HepG2 (cell line): ENCODE results near the gene CPB2. TPM values are rescaled to one million over a fixed set of nuclear protein-coding genes. Genes with fewer than 3 reads are reported as not detected.

Source experiments
- ATAC-seq: fragments of 200-7000 bp; cut with Tn5 transposase; 3 replicates; pipeline ENCODE4 v1.9.1; 2020; ENCODE audit warnings: mild to moderate bottlenecking, moderate library complexity
- BruUV-seq: library from RNA; stranded (reverse); fragments of 400-500 nt; replicated peaks from 2 replicates; lab custom pipeline; 2021; lab: Mats Ljungman, UMichigan
- CTCF ChIA-PET: fragments of 300-600 bp; formaldehyde crosslinking; extraction: SDS; loops from one replicate; lab custom pipeline; 2021; ENCODE audit warnings: low total read pairs, inconsistent platforms, low intra/inter-chr PET ratio; lab: Yijun Ruan, JAX
- POLR2A ChIA-PET: fragments of 350-600 bp; sonication (Branson Sonifier 250); formaldehyde crosslinking; loops from one replicate; lab custom pipeline; 2020; ENCODE audit warnings: antibody characterized with exemption, inconsistent platforms; lab: Yijun Ruan, JAX
- DNase-seq: peaks from one replicate; pipeline ENCODE4 v3.0.0-alpha.2; 2015; ENCODE audit warnings: low spot score
- FAIRE-seq: peaks from 3 replicates; lab custom pipeline; 2011; peaks lifted over from hg19 to GRCh38; lab: Jason Lieb, UNC
- H2AFZ ChIP-seq: one replicate; pipeline ENCODE4 v1.6.1; 2011; ENCODE audit warnings: low read length, inconsistent platforms
- H3K27ac ChIP-seq: fragments of 300-600 bp; 3 replicates; pipeline ENCODE4 v1.8.0; 2011; ENCODE audit warnings: mixed run types, mild to moderate bottlenecking, mixed read lengths, low read length, inconsistent platforms; ENCODE audit not compliant: insufficient read depth; ENCODE audit errors: extremely low read length
- H3K27me3 ChIP-seq, 2 experiments: fragments of 200-600 bp in 1 of 2; 2 replicates in 1 of 2; 3 replicates in 1 of 2; pipeline versions ENCODE4 v1.6.0 to v1.8.0; 2011; ENCODE audit warnings: low read length in 2 of 2, mild to moderate bottlenecking in 2 of 2, moderate library complexity in 2 of 2, inconsistent platforms in 1 of 2; ENCODE audit not compliant: insufficient read depth in 2 of 2, control insufficient read depth in 1 of 2
- H3K36me3 ChIP-seq, 2 experiments: fragments of 200-600 bp in 1 of 2; replicated peaks in 1 of 2; 2 replicates in 1 of 2; 3 replicates in 1 of 2; pipeline versions ENCODE4 v1.5.1 to v1.8.0; 2011; ENCODE audit warnings: low read length in 2 of 2, inconsistent platforms in 1 of 2; ENCODE audit not compliant: insufficient read depth in 2 of 2, control insufficient read depth in 1 of 2
- H3K4me1 ChIP-seq: 2 replicates; pipeline ENCODE4 v1.5.1; 2012; ENCODE audit warnings: low read length, inconsistent platforms; ENCODE audit not compliant: insufficient read depth
- H3K4me2 ChIP-seq: 2 replicates; pipeline ENCODE4 v1.6.0; 2011; ENCODE audit warnings: low read depth, low read length, inconsistent platforms
- H3K4me3 ChIP-seq, 3 experiments: fragments of 200-600 bp in 1 of 3; sonication (generic), shearing (Covaris generic) in 1 of 3; replicated peaks in 1 of 3; 2 replicates each; pipeline ENCODE4 v1.5.1; 2011 to 2016; ENCODE audit warnings: low read length in 3 of 3, inconsistent platforms in 2 of 3, low read depth in 2 of 3, mild to moderate bottlenecking in 2 of 3, control low read depth in 1 of 3, mixed read lengths in 1 of 3; ENCODE audit not compliant: insufficient read depth in 1 of 3
- H3K79me2 ChIP-seq: one replicate; pipeline ENCODE4 v1.6.1; 2011; ENCODE audit warnings: low read length, inconsistent platforms; ENCODE audit not compliant: insufficient read depth
- H3K9ac ChIP-seq: 2 replicates; pipeline ENCODE4 v1.6.0; 2011; ENCODE audit warnings: mild to moderate bottlenecking, low read depth, low read length, inconsistent platforms; ENCODE audit not compliant: insufficient read depth
- H3K9me3 ChIP-seq: 2 replicates; pipeline ENCODE4 v1.5.1; 2012; ENCODE audit warnings: mild to moderate bottlenecking, low read length
- H4K20me1 ChIP-seq: 2 replicates; pipeline ENCODE4 v1.6.0; 2011; ENCODE audit warnings: inconsistent platforms, mild to moderate bottlenecking, low read length, moderate library complexity; ENCODE audit not compliant: insufficient read depth
- CBFB ChIP-seq: sonication (generic); formaldehyde crosslinking; IDR thresholded peaks from 2 replicates; pipeline ENCODE4 v1.4.0; 2020; ENCODE audit warnings: missing genetic modification reagents
- CC2D1A ChIP-seq: sonication (generic); formaldehyde crosslinking; IDR thresholded peaks from 2 replicates; pipeline ENCODE4 v1.8.1; 2023; ENCODE audit warnings: mild to moderate bottlenecking, missing genetic modification reagents
- ERF ChIP-seq: IDR thresholded peaks from 2 replicates; pipeline ENCODE4 v1.6.1; 2018; ENCODE audit warnings: missing biosample characterization, missing genetic modification reagents
- GATAD1 ChIP-seq: IDR thresholded peaks from 2 replicates; pipeline ENCODE4 v1.6.1; 2016; ENCODE audit warnings: missing genetic modification reagents, missing compliant biosample characterization
- HNF1B ChIP-seq: sonication (generic); formaldehyde crosslinking; IDR thresholded peaks from 2 replicates; pipeline ENCODE4 v1.5.1; 2020; ENCODE audit warnings: mild to moderate bottlenecking, moderate library complexity, missing genetic modification reagents
- HNF4G ChIP-seq, 2 experiments: sonication (generic) in 1 of 2; formaldehyde crosslinking in 1 of 2; IDR thresholded peaks; 2 replicates each; pipeline versions ENCODE4 v1.4.0 to v1.6.1; 2011 to 2020; ENCODE audit warnings: borderline replicate concordance in 2 of 2, low read depth in 2 of 2, mild to moderate bottlenecking in 2 of 2, low read length in 1 of 2, missing genetic modification reagents in 1 of 2, moderate library complexity in 1 of 2
- KAT8 ChIP-seq: IDR thresholded peaks from 2 replicates; pipeline ENCODE4 v1.6.1; 2016; ENCODE audit warnings: missing genetic modification reagents, missing compliant biosample characterization
- KDM2A ChIP-seq: sonication (generic); formaldehyde crosslinking; IDR thresholded peaks from 2 replicates; pipeline ENCODE4 v1.4.0; 2020; ENCODE audit warnings: low read depth, missing genetic modification reagents, borderline replicate concordance
- KLF16 ChIP-seq, 2 experiments: sonication (generic) in 1 of 2; formaldehyde crosslinking in 1 of 2; IDR thresholded peaks; 2 replicates each; pipeline versions ENCODE4 v1.6.1 to v1.8.0; 2016 to 2023; ENCODE audit warnings: missing genetic modification reagents in 2 of 2, missing compliant biosample characterization in 1 of 2
- MATR3 ChIP-seq: sonication (generic); formaldehyde crosslinking; IDR thresholded peaks from 2 replicates; pipeline ENCODE4 v1.4.0; 2020; ENCODE audit warnings: missing genetic modification reagents
- NFE2L2 ChIP-seq: fragments of 150-350 bp; IDR thresholded peaks from 2 replicates; pipeline ENCODE4 v1.6.1; 2014; ENCODE audit warnings: low read length
- NFKB2 ChIP-seq: sonication (generic); formaldehyde crosslinking; IDR thresholded peaks from 2 replicates; pipeline ENCODE4 v1.4.0; 2020; ENCODE audit warnings: missing genetic modification reagents, borderline replicate concordance
- PATZ1 ChIP-seq: sonication (generic); formaldehyde crosslinking; IDR thresholded peaks from 2 replicates; pipeline ENCODE4 v1.4.0; 2020; ENCODE audit warnings: missing genetic modification reagents
- POLR2AphosphoS5 ChIP-seq: IDR thresholded peaks from 2 replicates; pipeline ENCODE4 v1.6.1; 2012; ENCODE audit warnings: low read depth, low read length
- SP2 ChIP-seq: sonication (generic); formaldehyde crosslinking; IDR thresholded peaks from 2 replicates; pipeline ENCODE4 v1.5.1; 2020; ENCODE audit warnings: mild to moderate bottlenecking, missing genetic modification reagents
- ZFP36 ChIP-seq: fragments of 150-350 bp; IDR thresholded peaks from 2 replicates; pipeline ENCODE4 v1.6.1; 2018; ENCODE audit warnings: borderline replicate concordance, low read length, low read depth; ENCODE audit not compliant: partially characterized antibody
- ZNF121 ChIP-seq: sonication (generic); formaldehyde crosslinking; IDR thresholded peaks from 2 replicates; pipeline ENCODE4 v1.5.0; 2020; ENCODE audit warnings: mild to moderate bottlenecking, missing genetic modification reagents
- ZNF264 ChIP-seq: sonication (generic); formaldehyde crosslinking; IDR thresholded peaks from 2 replicates; pipeline ENCODE4 v1.4.0; 2020; ENCODE audit warnings: missing genetic modification reagents
- ZNF274 ChIP-seq: sonication (generic); formaldehyde crosslinking; IDR thresholded peaks from 2 replicates; pipeline ENCODE4 v1.5.1; 2020; ENCODE audit warnings: mild to moderate bottlenecking, missing genetic modification reagents
- ZNF292 ChIP-seq: sonication (generic); formaldehyde crosslinking; IDR thresholded peaks from 2 replicates; pipeline ENCODE4 v1.8.1; 2022; ENCODE audit warnings: mild to moderate bottlenecking, low read depth, missing genetic modification reagents, borderline replicate concordance
- ZNF652 ChIP-seq: IDR thresholded peaks from 2 replicates; pipeline ENCODE4 v1.6.1; 2016; ENCODE audit warnings: low read depth, borderline replicate concordance
- WGBS: methylation state at CpG from one replicate; pipeline ENCODE4 v1.1.6; 2017; ENCODE audit warnings: low lambda C conversion rate; 5-methylcytosine and 5-hydroxymethylcytosine counted together
- in situ Hi-C: cut with HindIII; loops from 2 replicates; pipeline ENCODE4 v1.10.0; 2017; ENCODE audit warnings: low pct_unique_long_range_greater_than_20kb; ENCODE audit not compliant: extremely low pct_ligation_motif_present
- intact Hi-C: fragments of 100-400 bp; cut with micrococcal nuclease; formaldehyde crosslinking; loops from one replicate; pipeline ENCODE4 v1.10.0; 2022; ENCODE audit not compliant: unreplicated experiment
- polyA plus RNA-seq, 8 experiments: library from polyadenylated mRNA; depleted of rRNA in 3 of 8; stranded (reverse) in 7 of 8; unstranded in 1 of 8; fragments of >200 nt; fragmentation: Illumina TruSeq in 4 of 8; extraction: Trizol in 4 of 8; gene quantifications; 2 replicates each; pipeline versions ENCODE4 v1.2.1 to v1.2.3, GENCODE V29; 2011 to 2016; ENCODE audit warnings: low read depth in 4 of 8, missing spikeins in 1 of 8, mixed read lengths in 1 of 8; ENCODE audit not compliant: insufficient read depth in 1 of 8
- total RNA-seq, 5 experiments: library from RNA; depleted of rRNA; stranded (reverse); fragments of >200 nt; fragmentation: Illumina TruSeq; extraction: Trizol; gene quantifications; 2 replicates each; pipeline ENCODE4 v1.2.3, GENCODE V29; 2016; ENCODE audit warnings: low read depth in 1 of 5

The CPB2 gene
- total and polyA plus RNA-seq, 2 of the 13 experiments (the other 11 are each of a cell fraction or from before 2014, with no cell fraction given), result 125 to 140 TPM

GRCh38 chr13:46111151-46111550 lies 6.3 kb upstream of the CPB2 start (continued):
- no peak for TF ChIP-seq SP2
- no peak for TF ChIP-seq NFE2L2
- no peak for TF ChIP-seq ZNF274 (CRISPR knock-in tag)
- TF ChIP-seq ZNF264 (CRISPR knock-in tag), result no peak
- no peak for TF ChIP-seq CC2D1A (CRISPR knock-in tag)
- no peak for TF ChIP-seq ZNF121 (CRISPR knock-in tag)
- TF ChIP-seq ZNF652 (CRISPR knock-in tag), result no peak

- no peaks in the 10 kb centered on the region for H3K36me3 ChIP-seq
- no peaks in the 10 kb centered on the region for H4K20me1 ChIP-seq
- no peaks in the 10 kb centered on the region for H3K9me3 ChIP-seq
- peak; percentile 98 for ATAC-seq
- no peaks in the 10 kb centered on the region for H3K27me3 ChIP-seq
- intact Hi-C loops, result loop anchor here (1.0 to 5.0 kb wide), 3 partner anchors 17 to 57 kb away; partner anchors contain the start of gene ZC3H13
- DNase-seq, result peak; percentile 97
- ChIA-PET POLR2A (interaction anchor here (0.9 to 1.1 kb wide), 2 partner anchors 9 to 33 kb away, joined by 3 to 7 read pairs; no protein-coding TSS in a partner anchor), CTCF (no interaction called here)
- 4% methylated on average over 4 of the region's 4 CpGs for WGBS
- peak overlapping the region; percentile 88 for H3K27ac ChIP-seq
- no TSS peak for BruUV-seq
- H3K4me2 ChIP-seq, result peak overlapping the region; percentile 62
- FAIRE-seq, result peak; percentile 87
- H3K9ac ChIP-seq, result peak overlapping the region; percentile 66
- H3K4me1 ChIP-seq, result peaks cover 72% of the 10 kb centered on the region
- H3K4me3 ChIP-seq, result peak overlapping the region in 1 of 3 experiments; percentile 31; a peak in 2 of 6 replicates
- in situ Hi-C loops, result no loop called here
- no peak overlapping the region for H2AFZ ChIP-seq
- peaks cover 6% of the 10 kb centered on the region for H3K79me2 ChIP-seq
- no peak for TF ChIP-seq KLF16 (CRISPR knock-in tag; IDR thresholded peaks at IDR 0.05)
- TF ChIP-seq PATZ1 (CRISPR knock-in tag), result peak; percentile 54
- TF ChIP-seq GATAD1 (CRISPR knock-in tag), result peak; percentile 38; the same call in 1 of the 2 replicates
- TF ChIP-seq MATR3 (CRISPR knock-in tag), result no peak
- peak; percentile 23; the same call in 1 of the 2 replicates for TF ChIP-seq KAT8 (CRISPR knock-in tag)
- peak; percentile 44; the same call in 1 of the 2 replicates for TF ChIP-seq HNF4G (IDR thresholded peaks at IDR 0.05; ENCODE audit: borderline replicate concordance, low read depth, low read length)
- TF ChIP-seq HNF4G (CRISPR knock-in tag; IDR thresholded peaks at IDR 0.05; ENCODE audit: borderline replicate concordance, low read depth), result peak; percentile 65; the same call in 1 of the 2 replicates
- TF ChIP-seq ZNF292 (CRISPR knock-in tag), result peak; percentile 92; the same call in 1 of the 2 replicates
- peak; percentile 35; the same call in 1 of the 2 replicates for TF ChIP-seq KDM2A (CRISPR knock-in tag)
- peak; percentile 63; the same call in 1 of the 2 replicates for TF ChIP-seq POLR2AphosphoS5
- TF ChIP-seq ERF (CRISPR knock-in tag), result 0 out of 2 replicates have a peak, but pooled peaks have one; percentile 61
- TF ChIP-seq HNF1B (CRISPR knock-in tag), result peak; percentile 98
- no peak for TF ChIP-seq NFKB2
- TF ChIP-seq ZFP36, result no peak
- 0 out of 2 replicates have a peak, but pooled peaks have one; percentile 53 for TF ChIP-seq CBFB
Measured at GRCh38 chr13:46109451-46109850, 4.6 kb upstream of the CPB2 start.
